MM.1S (cell line): ENCODE results near the gene ATP2B2.

Source experiments
- CTCF ChIP-seq: fragments of 300-600 bp; sonication (generic); IDR thresholded peaks from 2 replicates; pipeline ENCODE4 v1.5.1; 2016; ENCODE audit warnings: antibody characterized with exemption, low read length, mixed read lengths
- EZH2phosphoT487 ChIP-seq: fragments of 300-600 bp; sonication (generic); IDR thresholded peaks from 2 replicates; pipeline ENCODE4 v1.6.1; 2018; ENCODE audit warnings: antibody characterized with exemption, low read length

- TF ChIP-seq EZH2phosphoT487 (no peak), CTCF (no peak)
Measured at GRCh38 chr3:10290481-10291176, 214.8 kb downstream of the ATP2B2 start.
